Hematopoietic multipotent progenitor cell treated with erythropoietin and hydrocortisone succinate and interleukin-3 and kit ligand, for 4 days (in vitro differentiated cells): Measurements from ENCODE around the gene POLR1H.

Experiments
- DNase-seq: peaks from one replicate; pipeline ENCODE4 v3.0.0-alpha.2; 2015

Gene POLR1H

DNA sequence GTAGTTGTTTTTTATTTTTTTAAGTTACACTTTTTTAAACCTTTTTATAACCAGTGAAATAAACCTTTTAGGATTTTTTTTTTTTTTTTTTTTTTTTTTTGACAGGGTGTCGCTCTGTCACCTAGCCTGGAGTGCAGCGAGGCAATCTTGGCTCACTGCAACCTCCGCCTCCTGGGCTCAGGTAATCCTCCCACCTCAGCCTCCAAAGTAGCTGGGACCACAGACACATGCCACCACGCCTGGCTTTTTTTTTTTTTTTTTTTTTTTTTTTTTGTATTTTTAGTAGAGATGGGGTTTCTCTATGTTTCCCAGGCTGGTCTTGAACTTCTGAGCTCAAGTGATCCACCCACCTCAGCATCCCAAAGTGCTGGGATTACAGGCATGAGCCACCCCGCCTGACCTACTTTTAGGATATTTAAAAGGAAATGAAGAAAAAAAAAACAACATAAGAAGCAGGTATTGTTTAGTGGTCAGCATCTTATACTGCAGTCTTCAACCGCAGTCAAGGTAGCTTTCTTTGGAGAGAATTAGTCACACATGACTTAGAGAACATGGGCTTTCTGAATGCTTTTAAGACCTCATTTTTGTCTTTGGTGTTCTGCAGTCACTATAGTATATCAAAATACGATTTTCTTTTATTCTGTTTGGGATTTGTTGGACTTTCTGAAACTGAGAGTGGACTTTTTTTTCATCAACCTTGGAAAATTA is 1.6 kb downstream of the POLR1H start:
- no peak for DNase-seq

DNA sequence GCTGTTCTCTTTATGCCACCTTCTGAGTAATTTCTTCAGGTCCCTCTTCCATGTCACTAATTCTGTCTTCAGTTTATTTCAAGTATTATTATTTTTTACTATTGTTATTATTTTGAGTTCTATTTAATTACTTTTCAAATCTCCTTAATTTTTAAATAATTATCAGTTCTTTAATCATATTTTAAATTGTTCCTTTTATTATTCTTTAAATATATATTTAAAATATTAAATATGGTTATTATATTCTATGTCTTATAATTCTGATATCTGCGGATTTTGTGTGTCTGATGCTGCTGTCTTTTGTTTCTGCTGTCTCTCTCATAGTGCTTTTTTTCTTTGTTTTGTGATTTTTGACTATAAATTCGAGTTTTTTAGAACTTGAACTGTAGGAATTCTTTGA is 2.2 kb downstream of the POLR1H start:
- DNase-seq: no peak

GRCh38 chr6:30066082-30066481 is 5.0 kb downstream of the POLR1H start:
- no peak for DNase-seq

DNA sequence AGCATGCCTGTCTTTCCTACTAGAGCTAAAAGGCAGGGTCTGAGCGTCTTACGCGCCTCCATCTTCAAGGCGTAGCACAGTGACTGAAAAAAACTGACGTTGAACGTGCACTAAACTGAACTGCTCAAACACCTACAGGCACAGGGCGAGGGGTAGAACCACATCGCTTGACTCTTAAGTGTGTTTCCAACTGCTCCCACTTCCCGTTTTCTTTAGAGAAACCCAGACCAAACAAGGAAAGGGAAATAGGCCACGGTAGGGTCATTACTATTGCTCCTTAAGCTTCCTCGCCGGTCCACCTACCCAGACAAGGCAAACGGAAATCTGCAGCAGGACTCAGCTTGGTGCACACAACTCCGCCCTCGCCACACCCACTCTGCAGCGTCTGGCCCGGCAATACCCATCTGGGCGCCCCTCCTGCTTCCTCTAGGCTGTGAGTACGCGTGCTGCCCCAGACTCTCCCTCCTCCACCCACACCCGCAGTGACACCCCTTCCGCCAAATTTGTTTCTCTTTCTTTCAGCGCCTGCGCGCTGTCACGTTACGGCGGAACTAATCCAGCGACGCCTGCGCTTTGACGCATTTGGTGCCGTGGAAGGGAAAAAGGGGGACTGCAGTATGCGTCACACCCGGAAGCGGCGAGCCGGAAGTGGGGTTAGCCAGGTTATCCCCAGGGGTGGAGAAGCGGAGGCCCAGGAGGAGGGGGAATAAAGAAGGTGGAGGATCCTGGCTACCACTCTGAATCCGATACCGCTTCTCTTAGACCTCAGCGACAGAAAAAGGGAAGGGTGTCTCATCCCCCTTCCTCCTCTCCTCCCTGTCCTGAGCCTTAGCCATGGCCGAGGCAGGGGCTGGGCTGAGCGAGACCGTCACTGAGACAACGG is 5.8 kb downstream of the POLR1H start, which contains the start of gene PPP1R11:
Gene PPP1R11, plus strand, starts transcription at position 622 of the 883 bp plus-strand sequence. Its CDS starts 213 bp downstream, at position 835.
- peak; percentile 100 for DNase-seq

DNA sequence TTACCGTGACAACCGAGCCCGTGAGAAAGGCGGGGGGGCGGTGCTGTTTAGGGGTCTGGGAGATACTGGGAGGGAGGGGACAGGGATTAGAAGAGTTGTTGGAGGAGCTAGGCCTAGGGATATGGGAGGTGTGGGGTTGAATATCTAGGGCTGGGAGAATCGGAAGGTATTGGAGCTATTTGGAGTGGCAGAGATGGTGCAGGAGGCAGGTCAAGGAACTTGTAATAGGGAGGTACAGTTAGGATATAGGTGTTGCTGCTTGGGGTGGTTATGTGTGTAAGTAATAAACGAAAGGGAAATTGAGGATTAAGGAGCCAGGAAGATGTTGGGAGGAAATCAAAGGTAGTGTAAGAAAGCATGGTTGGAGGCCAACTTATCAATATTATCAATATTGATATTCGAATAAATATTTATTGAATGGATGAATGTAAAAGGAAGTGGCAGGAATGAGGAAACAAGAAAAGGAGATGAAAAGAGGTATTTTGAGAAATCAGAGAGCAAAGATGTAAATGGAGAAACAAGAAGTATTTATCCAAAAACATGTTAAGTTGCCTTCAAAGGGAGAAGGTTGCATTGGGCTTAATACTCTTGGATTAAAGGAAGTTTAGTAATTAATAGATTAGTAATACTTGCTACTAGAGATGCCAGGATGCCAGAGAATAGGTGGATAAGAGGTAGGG is 6.5 kb downstream of the POLR1H start:
- DNase-seq: no peak

DNA sequence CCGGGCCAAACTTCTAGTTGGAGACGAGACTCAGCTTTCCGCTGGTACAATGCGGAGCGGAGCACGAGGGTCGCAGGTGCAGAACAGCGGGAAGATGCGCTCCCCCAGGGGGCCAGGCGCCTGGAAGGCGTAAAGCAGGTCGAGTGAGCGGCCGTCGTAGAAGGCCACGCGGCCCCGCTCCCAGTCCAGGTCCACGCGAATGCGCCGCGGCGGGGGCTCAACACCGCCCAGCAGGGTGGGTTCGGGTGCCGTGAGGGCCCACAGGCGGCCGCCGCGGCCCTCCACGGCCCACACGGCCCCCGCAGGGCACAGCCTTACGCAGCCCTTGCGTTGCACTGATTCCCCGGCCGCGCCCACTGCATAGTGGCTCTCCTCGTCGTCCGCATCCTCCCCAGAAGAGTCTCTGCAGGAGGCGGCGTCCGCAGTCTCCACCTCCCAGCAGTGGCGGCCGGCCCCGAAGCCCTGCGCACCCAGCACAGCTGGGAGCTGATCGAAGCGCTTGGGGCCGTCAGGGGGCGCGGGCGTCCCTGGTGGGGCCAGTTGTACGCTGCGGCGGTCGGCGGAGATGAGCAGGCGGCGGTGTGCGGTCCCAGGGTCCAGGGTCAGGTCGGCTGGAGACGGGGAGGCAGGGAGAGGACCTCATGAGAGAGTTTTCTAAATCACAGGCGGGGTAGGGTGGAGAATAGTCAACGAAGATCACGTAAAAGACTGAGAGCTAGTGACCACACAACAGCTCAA is 10.2 kb downstream of the POLR1H start:
- peak; percentile 39 for DNase-seq

GRCh38 chr6:30071858-30072257 is 10.8 kb downstream of the POLR1H start:
- no peak for DNase-seq

- DNase-seq: no peak
These were observed 12.6 kb downstream of the POLR1H start for GRCh38 chr6:30073489-30074235.

GRCh38 chr6:30074331-30075093 is 13.4 kb downstream of the POLR1H start:
- no peak for DNase-seq

- no peak for DNase-seq
These were observed 14.2 kb downstream of the POLR1H start, which contains the start of gene RNF39 for GRCh38 chr6:30075094-30075789. TSS of gene RNF39 (minus strand) at chr6:30075769. CDS start at chr6:30075585, 184 bp downstream.

GRCh38 chr6:30075790-30076732 is 15.0 kb downstream of the POLR1H start:
- DNase-seq: no peak

GRCh38 chr6:30077218-30077617 is 16.2 kb downstream of the POLR1H start:
- DNase-seq: no peak

DNA sequence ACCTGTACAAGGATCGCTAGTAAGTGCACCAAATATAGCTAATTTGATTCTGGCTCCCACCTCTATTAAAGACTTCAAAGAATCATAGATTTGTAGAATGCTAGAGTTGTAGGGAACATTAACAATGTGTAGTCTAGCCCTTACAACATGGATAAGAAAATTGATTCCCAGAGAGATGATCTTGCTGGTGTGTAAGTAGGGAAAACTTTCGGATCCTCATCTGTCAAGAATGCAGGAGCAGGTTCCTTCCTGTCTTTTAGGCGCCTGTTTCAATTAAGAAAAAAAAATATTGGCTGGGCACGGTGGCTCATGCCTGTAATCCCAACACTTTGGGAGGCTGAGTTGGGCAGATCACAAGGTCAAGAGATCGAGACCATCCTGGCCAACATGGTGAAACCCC is 26.8 kb downstream of the POLR1H start:
- no peak for DNase-seq

- no peak for DNase-seq
These were observed 30.7 kb downstream of the POLR1H start for GRCh38 chr6:30091577-30092381.

- no peak for DNase-seq
These were observed 31.9 kb downstream of the POLR1H start for GRCh38 chr6:30092852-30093543.

DNA sequence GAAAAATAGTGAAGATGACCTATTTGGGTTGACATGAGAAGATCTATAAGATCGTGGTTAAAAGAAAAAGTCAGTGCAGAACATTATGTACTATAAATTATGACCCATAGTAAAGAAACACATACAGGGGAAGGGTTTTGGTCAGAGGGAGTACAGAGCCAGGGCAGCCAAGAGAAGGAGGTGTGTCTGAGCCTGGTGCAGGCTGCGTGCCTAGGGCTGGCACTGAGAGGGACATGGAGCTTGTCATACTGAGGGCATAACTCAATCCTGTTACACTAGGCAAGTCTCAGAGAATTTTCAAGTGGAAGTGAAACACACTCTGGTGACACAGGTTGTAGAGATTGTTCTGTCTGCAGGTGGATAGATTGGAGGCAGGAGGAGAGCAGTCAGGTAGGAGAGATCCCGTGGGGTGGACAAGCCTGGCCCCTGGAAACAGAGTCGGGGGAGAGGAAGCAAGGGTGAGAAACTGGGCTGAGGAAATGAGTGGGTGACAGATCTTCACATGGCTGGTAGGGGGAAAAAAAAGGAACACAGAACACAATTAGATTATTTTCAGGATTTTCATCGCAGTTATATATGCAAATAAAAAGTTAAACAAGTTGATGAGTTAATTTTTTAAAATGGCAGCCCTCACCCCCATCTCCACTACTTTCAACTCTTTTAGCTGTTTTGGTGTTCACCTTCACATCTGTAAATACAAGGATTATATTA is 33.0 kb downstream of the POLR1H start:
- no peak for DNase-seq

GRCh38 chr6:30096829-30097228 is 35.8 kb downstream of the POLR1H start:
- DNase-seq: no peak
